NCI-H2196 treated with DMSO at 0.1 percent for 48 hours (cell line): ENCODE measurements around the gene EPOP.
"Not testable (repeated sequence)": the region's sequence is repeated elsewhere in the genome, so short reads cannot be mapped to it uniquely, and the experiment has no call there.

ENCODE experiments used
- DNase-seq: peaks from one replicate; lab custom pipeline; 2025; ENCODE audit not compliant: unreplicated experiment; lab: John Stamatoyannopoulos, UW

The EPOP gene

DNA sequence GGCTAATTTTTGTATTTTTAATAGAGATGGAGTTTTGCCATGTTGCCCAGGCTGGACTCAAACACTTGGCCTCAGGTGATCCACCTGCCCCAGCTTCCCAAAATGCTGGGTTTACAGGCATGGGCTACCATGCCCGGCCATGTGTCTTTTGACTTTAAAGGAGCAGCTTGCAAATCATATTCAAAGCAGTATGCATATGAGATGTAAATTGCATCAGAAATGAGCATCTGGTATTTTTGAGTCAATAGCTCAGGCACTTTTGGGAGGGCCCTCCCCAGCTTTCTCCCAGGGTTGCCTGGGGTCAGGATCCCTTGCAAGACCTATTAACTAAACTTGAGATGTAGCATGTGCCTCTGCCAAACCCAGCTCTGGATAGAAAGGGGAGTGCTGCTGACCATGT lies 21.5 kb downstream of the EPOP start:
- no peak for DNase-seq

DNA sequence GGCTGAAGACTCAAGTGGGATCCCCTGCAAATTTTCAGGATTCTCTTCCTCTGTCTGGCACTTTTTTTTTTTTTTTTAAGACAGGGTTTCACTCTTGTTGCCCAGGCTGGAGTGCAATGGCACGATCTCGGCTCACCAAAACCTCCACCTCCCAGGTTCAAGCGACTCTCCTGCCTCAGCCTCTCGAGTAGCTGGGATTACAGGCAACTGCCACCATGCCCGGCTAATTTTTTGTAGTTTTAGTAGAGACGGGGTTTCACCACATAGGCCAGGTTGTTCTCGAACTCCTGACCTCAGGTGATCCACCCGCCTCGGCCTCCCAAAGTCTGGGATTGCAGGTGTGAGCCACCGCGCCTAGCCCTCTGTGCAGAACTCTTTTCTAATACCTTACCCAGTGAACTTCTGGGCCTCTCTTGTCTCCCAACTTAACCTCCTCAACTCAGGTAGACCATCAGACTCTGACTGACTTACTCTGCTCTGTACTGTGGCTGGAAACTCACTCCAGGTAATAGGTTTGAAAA lies 24.0 kb downstream of the EPOP start:
- DNase-seq, result not testable (repeated sequence)

DNA sequence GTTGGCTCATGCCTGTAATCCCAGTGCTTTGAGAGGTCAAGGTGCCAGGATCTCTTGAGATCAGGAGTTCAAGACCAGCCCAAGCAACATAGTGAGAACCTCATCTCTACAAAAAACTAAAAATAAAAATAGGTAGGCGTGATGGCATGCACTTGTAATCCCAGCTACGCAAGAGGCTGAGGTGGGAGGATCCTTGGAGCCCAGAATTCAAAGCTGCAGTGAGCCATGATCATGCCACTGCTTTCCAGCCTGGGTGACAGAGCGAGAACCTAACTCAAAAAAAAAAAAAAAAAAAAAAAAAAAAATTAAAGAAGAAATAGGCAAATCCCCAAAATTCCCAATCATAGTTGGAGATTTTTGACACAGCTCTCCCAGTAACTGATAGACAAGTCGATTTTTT lies 36.8 kb downstream of the EPOP start:
- no peak for DNase-seq

DNA sequence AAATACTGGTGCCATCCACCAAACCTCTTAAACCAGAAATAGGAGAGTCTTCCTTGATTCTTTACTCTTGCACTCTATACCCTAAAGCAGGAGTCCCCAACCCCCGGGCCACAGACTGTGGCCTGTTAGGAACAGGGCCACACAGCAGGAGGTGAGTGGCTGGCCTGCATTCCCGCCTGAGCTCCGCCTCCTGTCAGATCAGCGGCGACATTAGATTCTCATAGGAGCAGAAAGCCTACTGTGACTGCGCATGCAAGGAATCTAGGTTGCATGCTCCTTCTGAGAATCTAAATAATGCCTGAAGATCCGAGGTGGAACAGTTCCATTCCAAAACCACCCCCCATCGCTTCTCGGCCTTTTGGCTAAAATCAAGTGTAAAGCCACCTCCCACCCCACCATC lies 38.7 kb downstream of the EPOP start:
- DNase-seq, result no peak

DNA sequence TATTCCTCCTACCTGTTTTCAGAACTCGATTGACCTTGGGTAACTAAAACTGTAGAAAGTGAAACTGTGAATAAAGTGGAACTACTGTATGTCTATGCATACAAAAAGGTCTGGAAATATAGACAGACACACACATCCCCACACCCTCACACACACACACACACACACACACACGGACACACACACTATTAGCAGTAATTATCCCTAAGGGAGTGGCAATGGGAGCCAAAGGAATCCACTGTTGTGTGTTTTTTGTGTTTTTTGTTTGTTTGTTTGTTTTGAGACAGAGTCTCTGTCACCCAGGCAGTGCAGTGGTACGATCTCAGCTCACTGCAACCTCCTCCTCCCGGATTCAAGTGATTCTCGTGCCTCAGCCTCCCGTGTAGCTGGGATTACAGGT lies 42.4 kb downstream of the EPOP start:
- no peak for DNase-seq

DNA sequence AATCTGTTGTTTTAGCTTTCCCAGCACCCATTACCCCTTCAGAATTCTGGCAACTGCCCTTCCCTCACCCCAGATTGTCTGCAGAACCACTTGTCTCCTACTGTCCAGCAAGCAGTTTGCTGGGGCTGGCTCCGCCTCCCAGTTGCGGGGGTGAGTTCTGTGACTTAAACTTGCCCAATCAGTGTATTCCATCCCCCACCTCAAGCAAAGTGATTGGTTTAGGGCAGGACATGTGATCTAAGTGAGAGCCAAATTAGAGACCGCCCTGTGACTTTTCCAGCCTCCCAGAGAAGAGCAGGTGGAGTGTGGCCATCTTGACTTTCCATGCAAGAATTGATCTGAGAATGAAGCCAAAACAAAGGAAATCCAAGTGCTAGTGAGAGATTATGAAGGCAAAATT lies 46.3 kb downstream of the EPOP start:
- DNase-seq, result no peak

DNA sequence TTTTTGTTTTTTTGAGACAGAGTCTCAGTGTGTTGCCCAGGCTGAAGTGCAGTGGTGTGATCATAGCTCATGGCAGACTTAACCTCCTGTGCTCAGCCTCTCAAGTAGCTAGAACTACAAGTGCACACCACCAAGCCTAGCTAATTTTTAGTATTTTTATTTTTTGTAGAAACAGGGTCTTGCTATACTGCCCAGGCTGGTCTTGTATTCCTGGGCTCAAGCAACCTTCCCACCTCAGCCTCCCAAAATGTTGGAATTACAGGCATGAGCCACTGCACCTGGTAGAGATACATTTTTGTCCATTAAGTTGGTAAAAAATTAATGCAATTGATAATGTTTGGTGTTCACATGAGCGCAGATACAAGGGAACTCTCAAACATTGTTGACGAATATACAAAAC lies 46.8 kb downstream of the EPOP start:
- no peak for DNase-seq

DNA sequence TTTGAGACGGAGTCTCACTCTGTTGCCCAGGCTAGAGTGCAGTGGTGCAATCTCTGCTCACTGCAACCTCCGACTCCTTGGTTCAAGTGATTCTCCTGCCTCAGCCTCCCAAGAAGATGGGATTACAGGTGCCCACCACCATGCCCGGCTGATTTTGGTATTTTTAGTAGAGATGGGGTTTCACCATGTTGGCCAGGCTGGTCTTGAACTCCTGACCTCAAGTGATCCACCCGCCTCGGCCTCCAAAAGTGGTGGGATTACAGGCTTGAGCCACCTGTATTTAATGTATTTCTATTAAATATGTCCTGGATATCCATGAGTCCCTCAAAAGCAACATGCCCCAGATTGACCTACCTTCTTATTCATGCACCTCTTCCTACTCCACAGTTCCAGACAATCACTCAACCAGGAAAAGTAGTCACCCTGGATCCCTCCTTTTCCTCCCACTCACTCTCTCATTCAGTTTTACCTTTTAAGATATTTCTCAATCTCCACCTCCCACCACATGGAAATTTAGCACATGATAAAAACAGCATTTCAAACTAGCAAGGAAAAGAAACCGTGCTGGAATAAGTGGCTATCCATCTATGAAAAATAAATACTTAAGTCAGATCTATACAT lies 48.0 kb downstream of the EPOP start:
- not testable (repeated sequence) for DNase-seq

DNA sequence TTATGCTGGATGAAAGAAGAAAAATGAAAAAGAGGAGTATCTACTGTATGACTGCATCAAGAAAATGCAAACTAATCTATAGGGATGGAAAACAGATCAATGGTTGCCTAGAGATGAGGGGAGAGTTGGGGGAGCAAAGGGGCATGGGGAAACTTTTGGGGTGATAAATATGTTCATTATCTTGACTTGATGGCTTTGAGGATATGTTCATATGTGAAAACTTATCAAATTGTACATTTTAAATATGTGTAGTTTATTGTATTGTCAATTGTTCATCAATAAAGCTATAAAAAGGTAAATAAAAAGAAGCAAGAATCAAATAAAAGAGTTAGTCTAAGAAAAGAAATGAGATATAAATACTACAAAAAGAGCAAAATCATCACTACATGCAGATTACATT lies 49.3 kb downstream of the EPOP start:
- no peak for DNase-seq

DNA sequence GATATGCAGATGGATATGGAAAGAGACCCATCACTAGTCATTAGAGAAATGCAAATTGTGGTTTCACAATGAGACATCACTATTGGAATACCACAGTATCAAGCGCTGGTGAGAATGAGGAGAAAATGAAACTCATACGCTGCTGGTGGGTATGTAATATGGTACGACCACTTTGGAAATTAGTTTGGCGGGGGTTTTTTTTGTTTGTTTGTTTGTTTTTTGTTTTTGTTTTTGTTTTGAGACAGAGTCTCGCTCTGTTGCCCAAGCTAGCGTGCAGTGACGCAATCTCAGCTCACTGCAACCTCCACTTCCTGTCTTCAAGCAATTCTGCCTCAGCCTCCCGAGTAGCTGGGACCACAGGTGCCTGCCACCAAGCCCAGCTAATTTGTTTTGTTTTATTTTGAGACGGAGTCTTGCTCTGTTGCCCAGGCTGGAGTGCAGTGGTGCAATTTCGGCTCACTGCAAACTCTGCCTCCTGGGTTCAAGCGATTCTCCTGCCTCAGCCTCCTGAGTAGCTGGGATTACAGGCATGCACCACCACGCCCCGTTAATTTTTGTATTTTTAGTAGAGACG lies 49.9 kb downstream of the EPOP start:
- DNase-seq, result not testable (repeated sequence)
